Epithelial cell of esophagus (primary cell): ENCODE results near the gene WNK2.

Experiments used
- DNase-seq: peaks from one replicate; pipeline ENCODE4 v3.0.0; 2010; ENCODE audit warnings: low read depth
- H3K4me3 ChIP-seq: 2 replicates; pipeline ENCODE4 v1.5.1; 2011; ENCODE audit warnings: mild to moderate bottlenecking, low read length, control low read depth
- CTCF ChIP-seq: IDR thresholded peaks from 2 replicates; pipeline ENCODE4 v1.5.1; 2011; ENCODE audit warnings: low read depth, mild to moderate bottlenecking, low read length, control low read depth, inconsistent platforms; ENCODE audit not compliant: insufficient read depth; ENCODE audit errors: missing control alignments

The WNK2 gene

GRCh38 chr9:93264338-93265125, 80.6 kb downstream of the WNK2 start:
- no peak for DNase-seq
- TF ChIP-seq CTCF: no peak
- H3K4me3 ChIP-seq: no peak overlapping the region

GRCh38 chr9:93265301-93265971, 81.5 kb downstream of the WNK2 start:
- no peak overlapping the region for H3K4me3 ChIP-seq
- TF ChIP-seq CTCF: no peak
- DNase-seq: no peak

GRCh38 chr9:93265972-93266371, 82.0 kb downstream of the WNK2 start:
- DNase-seq: no peak
- TF ChIP-seq CTCF: no peak
- no peak overlapping the region for H3K4me3 ChIP-seq

- TF ChIP-seq CTCF: no peak
- H3K4me3 ChIP-seq: no peak overlapping the region
- no peak for DNase-seq
These were observed 82.6 kb downstream of the WNK2 start for GRCh38 chr9:93266521-93267001.

- no peak for DNase-seq
- TF ChIP-seq CTCF: no peak
- no peak overlapping the region for H3K4me3 ChIP-seq
These were observed 83.2 kb downstream of the WNK2 start for GRCh38 chr9:93267091-93267541.

- DNase-seq: no peak
- H3K4me3 ChIP-seq: no peak overlapping the region
- TF ChIP-seq CTCF: no peak
These were observed 84.0 kb downstream of the WNK2 start for GRCh38 chr9:93267681-93268505.
